ENCODE results near the gene TRPV3.

DNA sequence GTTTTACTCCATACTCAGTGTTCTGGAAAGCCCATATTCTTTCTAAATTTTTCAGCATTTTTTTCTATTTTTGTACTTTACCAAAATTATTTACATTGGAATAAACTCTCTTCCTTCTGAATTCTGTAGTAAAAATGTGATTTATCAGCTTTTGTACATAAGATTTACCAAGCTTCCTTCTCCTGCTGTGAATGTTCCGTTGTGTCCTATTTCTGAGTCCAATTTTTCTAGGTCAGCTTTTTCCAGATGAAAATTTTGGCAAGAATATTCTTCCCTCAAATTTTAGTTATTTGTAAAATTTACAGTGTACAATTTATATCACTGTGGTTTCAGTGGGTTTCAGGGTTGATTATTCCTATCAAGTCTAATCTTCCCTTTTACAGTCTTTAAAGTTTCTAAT is 54.3 kb downstream of the TRPV3 start:
- TF ChIP-seq, protein P1, sequence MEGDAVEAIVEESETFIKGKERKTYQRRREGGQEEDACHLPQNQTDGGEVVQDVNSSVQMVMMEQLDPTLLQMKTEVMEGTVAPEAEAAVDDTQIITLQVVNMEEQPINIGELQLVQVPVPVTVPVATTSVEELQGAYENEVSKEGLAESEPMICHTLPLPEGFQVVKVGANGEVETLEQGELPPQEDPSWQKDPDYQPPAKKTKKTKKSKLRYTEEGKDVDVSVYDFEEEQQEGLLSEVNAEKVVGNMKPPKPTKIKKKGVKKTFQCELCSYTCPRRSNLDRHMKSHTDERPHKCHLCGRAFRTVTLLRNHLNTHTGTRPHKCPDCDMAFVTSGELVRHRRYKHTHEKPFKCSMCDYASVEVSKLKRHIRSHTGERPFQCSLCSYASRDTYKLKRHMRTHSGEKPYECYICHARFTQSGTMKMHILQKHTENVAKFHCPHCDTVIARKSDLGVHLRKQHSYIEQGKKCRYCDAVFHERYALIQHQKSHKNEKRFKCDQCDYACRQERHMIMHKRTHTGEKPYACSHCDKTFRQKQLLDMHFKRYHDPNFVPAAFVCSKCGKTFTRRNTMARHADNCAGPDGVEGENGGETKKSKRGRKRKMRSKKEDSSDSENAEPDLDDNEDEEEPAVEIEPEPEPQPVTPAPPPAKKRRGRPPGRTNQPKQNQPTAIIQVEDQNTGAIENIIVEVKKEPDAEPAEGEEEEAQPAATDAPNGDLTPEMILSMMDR (IDR thresholded peaks at IDR 0.05; ENCODE audit: low read depth, low read length, poor library complexity, severe bottlenecking): no peak
- no peak for TF ChIP-seq EZH2phosphoT487 (IDR thresholded peaks at IDR 0.05; ENCODE audit: borderline replicate concordance, low read length)
